Measurements from ENCODE around the gene PRRX2.
"Not testable (repeated sequence)": the region's sequence is repeated elsewhere in the genome, so short reads cannot be mapped to it uniquely, and the experiment has no call there.

The PRRX2 gene

DNA sequence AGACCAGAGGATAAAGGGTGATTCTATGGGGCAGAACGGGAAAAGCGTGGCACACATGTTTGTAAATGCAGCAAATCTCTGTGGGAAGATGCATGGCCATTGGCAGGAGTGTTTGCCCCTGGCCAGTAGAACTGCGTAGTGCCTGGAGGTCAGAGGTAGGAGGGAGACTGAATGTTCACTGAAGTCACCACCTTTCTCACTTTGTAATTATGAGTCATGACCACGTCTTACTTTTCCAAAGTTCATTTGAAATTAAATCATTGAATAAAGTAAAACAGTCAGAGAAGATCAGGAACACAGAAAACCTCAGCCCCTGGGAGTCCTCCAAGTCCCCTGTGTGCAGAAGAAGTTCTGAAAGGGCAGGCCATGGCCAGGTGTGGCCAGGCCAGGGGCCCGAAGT, 82.8 kb downstream of the PRRX2 start:
- DNase-seq = no peak
- H3K36me3 ChIP-seq (replicated peaks) = peaks cover 34% of the 10 kb centered on the region
- in situ Hi-C loops (cut with HindIII; ENCODE audit: low pct_ligation_motif_present, low sequenced_read_pairs) = no loop called here
- H3K4me3 ChIP-seq (ENCODE audit: low read depth, low read length) = no peak overlapping the region
- no peak for TF ChIP-seq CTCF (IDR thresholded peaks at IDR 0.05; ENCODE audit: low read depth, low read length, missing control alignments)
- H3K27ac ChIP-seq = no peak overlapping the region
- H3K27me3 ChIP-seq (replicated peaks) = no peaks in the 10 kb centered on the region

GRCh38 chr9:129749052-129749451, 83.6 kb downstream of the PRRX2 start:
- H3K27me3 ChIP-seq (replicated peaks); H3K4me3 ChIP-seq (ENCODE audit: low read depth, low read length); in situ Hi-C loops (cut with HindIII; ENCODE audit: low pct_ligation_motif_present, low sequenced_read_pairs); H3K27ac ChIP-seq; DNase-seq: not testable (repeated sequence)
- peaks cover 26% of the 10 kb centered on the region for H3K36me3 ChIP-seq (replicated peaks)

DNA sequence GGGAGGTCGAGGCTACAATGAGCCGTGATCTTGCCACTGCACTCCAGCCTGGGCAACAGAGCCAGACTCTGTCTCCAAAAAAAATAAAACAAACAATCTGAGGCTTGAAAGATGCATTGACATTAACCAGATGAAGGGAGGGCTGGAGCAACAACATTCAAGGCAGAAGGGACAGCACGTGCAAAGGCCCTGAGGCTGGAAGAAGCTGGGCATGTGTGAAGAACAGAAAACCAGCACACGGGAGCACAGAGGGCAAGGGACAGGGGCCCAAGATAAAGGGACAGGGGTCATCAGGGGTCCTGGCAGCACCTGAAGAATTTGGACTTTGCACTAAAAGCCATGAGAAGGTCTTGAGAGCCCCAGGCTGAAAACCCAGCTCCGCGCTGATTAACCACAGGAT, 84.1 kb downstream of the PRRX2 start:
- Histone ChIP-seq H3K27ac (peak overlapping the region; percentile 1), H3K36me3 (replicated peaks) (peaks cover 23% of the 10 kb centered on the region), H3K27me3 (replicated peaks) (no peaks in the 10 kb centered on the region), H3K4me3 (ENCODE audit: low read depth, low read length) (no peak overlapping the region)
- TF ChIP-seq CTCF (IDR thresholded peaks at IDR 0.05; ENCODE audit: low read depth, low read length, missing control alignments) = no peak
- DNase-seq = no peak
- in situ Hi-C loops (cut with HindIII; ENCODE audit: low pct_ligation_motif_present, low sequenced_read_pairs) = no loop called here

- in situ Hi-C loops (cut with HindIII; ENCODE audit: low pct_ligation_motif_present, low sequenced_read_pairs) = no loop called here
- DNase-seq = peak; percentile 33
- peak overlapping the region; percentile 1 for H3K27ac ChIP-seq
These were observed 84.7 kb downstream of the PRRX2 start for GRCh38 chr9:129750013-129750638.

GRCh38 chr9:129751841-129752801, 86.7 kb downstream of the PRRX2 start:
- Histone ChIP-seq H3K4me3 (ENCODE audit: low read depth, low read length) (peak overlapping the region; percentile 57), H3K27ac (peak overlapping the region; percentile 47), H3K36me3 (replicated peaks) (peaks cover 15% of the 10 kb centered on the region), H3K27me3 (replicated peaks) (no peaks in the 10 kb centered on the region)
- TF ChIP-seq CTCF (IDR thresholded peaks at IDR 0.05; ENCODE audit: low read depth, low read length, missing control alignments) = no peak
- in situ Hi-C loops (cut with HindIII; ENCODE audit: low pct_ligation_motif_present, low sequenced_read_pairs) = no loop called here
- DNase-seq = no peak

More at GRCh38 chr9:129750013-129750638, 84.7 kb downstream of the PRRX2 start:
- Histone ChIP-seq H3K36me3 (replicated peaks) (peaks cover 17% of the 10 kb centered on the region), H3K27me3 (replicated peaks) (no peaks in the 10 kb centered on the region), H3K4me3 (ENCODE audit: low read depth, low read length) (no peak overlapping the region)
- TF ChIP-seq CTCF (IDR thresholded peaks at IDR 0.05; ENCODE audit: low read depth, low read length, missing control alignments) = no peak

All from brain microvascular endothelial cell (primary cell).